ENCODE measurements around the gene FGD2. TPM values are rescaled to one million over a fixed set of nuclear protein-coding genes. Genes with fewer than 3 reads are reported as not detected.

FGD2 gene
- total and polyA plus RNA-seq, 9 of the 15 experiments (the other 6 are each of a cell fraction or from before 2014, with no cell fraction given): 0.09 TPM; not detected in 8

- no peaks in the 10 kb centered on the region for H4K20me1 ChIP-seq (replicated peaks; ENCODE audit: control insufficient read depth, insufficient read depth, low read length)
- intact Hi-C loops (cut with micrococcal nuclease): no loop called here
- ATAC-seq (peak; percentile 71), DNase-seq (ENCODE audit: extremely low read depth in 1 of 4, low spot score in 3 of 4) (peak; percentile 59 to 82 (median 71)), FAIRE-seq (peak; percentile 70)
- peaks cover 39 to 44% of the 10 kb centered on the region in 2 experiments for H3K4me1 ChIP-seq (replicated peaks in 1 of 2; ENCODE audit: control insufficient read depth in 2 of 2, insufficient read depth in 2 of 2, low read length in 2 of 2)
- H2AFZ ChIP-seq (ENCODE audit: low read depth, low read length): peak overlapping the region; percentile 84
- WGBS (ENCODE audit: insufficient coverage, low coverage, missing lambda C conversion rate): 25% methylated on average over 6 of the region's 6 CpGs
- ChIA-PET POLR2A (no interaction called here), CTCF (ENCODE audit: low intra/inter-chr PET ratio) (no interaction called here)
- peak overlapping the region in 1 of 2 experiments; percentile 5; a peak in 1 of 4 replicates for H3K9ac ChIP-seq (ENCODE audit: insufficient read depth in 1 of 2, low read depth in 2 of 2, low read length in 2 of 2)
- no peaks in the 10 kb centered on the region for H3K27me3 ChIP-seq (ENCODE audit: control insufficient read depth in 2 of 2, insufficient read depth in 2 of 2, low read length in 2 of 2)
- in situ Hi-C loops (cut with MboI): no loop called here
- H3K36me3 ChIP-seq (ENCODE audit: control insufficient read depth, insufficient read depth, low read length): no peaks in the 10 kb centered on the region
- no TSS peak for BruUV-seq (replicated peaks)
- H3K9me3 ChIP-seq (replicated peaks; ENCODE audit: control insufficient read depth, insufficient read depth, low read depth, low read length): no peaks in the 10 kb centered on the region
- no peaks in the 10 kb centered on the region for H3K9me1 ChIP-seq (ENCODE audit: control insufficient read depth, insufficient read depth, low read length)
- peak overlapping the region; percentile 49; the same call in 1 of the 2 replicates for H3K4me2 ChIP-seq (ENCODE audit: insufficient read depth, low read length)
- H3K27ac ChIP-seq (ENCODE audit: extremely low read depth, low read depth, low read length): peak overlapping the region; percentile 47; the same call in 2 of the 3 replicates
- no peak overlapping the region for H3K4me3 ChIP-seq
- H3K79me2 ChIP-seq (ENCODE audit: control insufficient read depth, insufficient read depth, low read length): 0 out of 3 replicates have a peak, but pooled peaks cover 7% of the 10 kb centered on the region
- TF ChIP-seq MECOM (CRISPR knock-in tag; IDR thresholded peaks at IDR 0.05) (peak; percentile 53; the same call in 1 of the 2 replicates), JUND (IDR thresholded peaks at IDR 0.05; ENCODE audit: borderline replicate concordance, low read depth, low read length) (peak; percentile 25; the same call in 1 of the 2 replicates), JUND (tag; IDR thresholded peaks at IDR 0.05; ENCODE audit: borderline replicate concordance, low read depth, low read length) (no peak), MEF2D (tag; conservative IDR thresholded peaks at IDR 0.05; ENCODE audit: low read depth) (no peak), KDM1A (IDR thresholded peaks at IDR 0.05) (0 out of 4 replicates have a peak, but pooled peaks of 1 of the 2 experiments have one; percentile 1), CUX1 (CRISPR knock-in tag; IDR thresholded peaks at IDR 0.05) (no peak), E4F1 (CRISPR knock-in tag; IDR thresholded peaks at IDR 0.05; ENCODE audit: borderline replicate concordance) (no peak), EP300 (IDR thresholded peaks at IDR 0.05; ENCODE audit: low read length) (peak; percentile 48; the same call in 1 of the 2 replicates), C11orf30 (IDR thresholded peaks at IDR 0.05; ENCODE audit: low read depth) (peak; percentile 42; the same call in 1 of the 2 replicates), NFATC3 (IDR thresholded peaks at IDR 0.05) (no peak), ZFP36 (IDR thresholded peaks at IDR 0.05; ENCODE audit: low read depth, low read length, partially characterized antibody) (peak; percentile 47), BRD9 (IDR thresholded peaks at IDR 0.05; ENCODE audit: low read depth, partially characterized antibody) (peak; percentile 0), NONO (IDR thresholded peaks at IDR 0.05; ENCODE audit: low read depth in 2 of 2, low read length in 1 of 2) (no peak), CREB3L1 (IDR thresholded peaks at IDR 0.05; ENCODE audit: borderline replicate concordance, low read depth) (0 out of 2 replicates have a peak, but pooled peaks have one; percentile 2)
Measured at GRCh38 chr6:37062424-37062823, 57.0 kb downstream of the FGD2 start.
